ENCODE data around the gene VIPAS39.
"Not testable (repeated sequence)": the region's sequence is repeated elsewhere in the genome, so short reads cannot be mapped to it uniquely, and the experiment has no call there.

The VIPAS39 gene

GRCh38 chr14:77469539-77469938 is 12.1 kb upstream of the VIPAS39 start:
- DNase-seq, result no peak

GRCh38 chr14:77469067-77469505 is 11.7 kb upstream of the VIPAS39 start:
- no peak for DNase-seq

GRCh38 chr14:77467801-77468200 is 10.4 kb upstream of the VIPAS39 start:
- DNase-seq, result no peak

GRCh38 chr14:77459072-77459723 is 1.8 kb upstream of the VIPAS39 start:
- no peak for DNase-seq

GRCh38 chr14:77458249-77458950 is 999 bp upstream of the VIPAS39 start:
- no peak for DNase-seq

- no peak for DNase-seq
These were observed 283 bp downstream of the VIPAS39 start for GRCh38 chr14:77457115-77457521.

GRCh38 chr14:77455966-77456640 is 1.3 kb downstream of the VIPAS39 start:
- no peak for DNase-seq

- no peak for DNase-seq
These were observed 15.2 kb downstream of the VIPAS39 start for GRCh38 chr14:77442196-77442595.

- no peak for DNase-seq
These were observed 17.5 kb downstream of the VIPAS39 start for GRCh38 chr14:77439861-77440260.

- no peak for DNase-seq
These were observed 18.8 kb downstream of the VIPAS39 start for GRCh38 chr14:77438596-77438995.

- DNase-seq, result no peak
These were observed 21.4 kb downstream of the VIPAS39 start for GRCh38 chr14:77436042-77436441.

- no peak for DNase-seq
These were observed 31.0 kb downstream of the VIPAS39 start for GRCh38 chr14:77426396-77426795.

- no peak for DNase-seq
These were observed 32.5 kb downstream of the VIPAS39 start for GRCh38 chr14:77424862-77425261.

- no peak for DNase-seq
These were observed 34.0 kb downstream of the VIPAS39 start, which contains the start of gene NOXRED1 for GRCh38 chr14:77423423-77423822. Gene NOXRED1, minus strand, starts transcription at chr14:77423523. Its CDS starts 634 bp downstream, at chr14:77422889.

GRCh38 chr14:77421201-77421600 is 36.2 kb downstream of the VIPAS39 start:
- DNase-seq, result no peak

- no peak for DNase-seq
These were observed 40.6 kb downstream of the VIPAS39 start for GRCh38 chr14:77416836-77417235.

GRCh38 chr14:77416098-77416497 is 41.3 kb downstream of the VIPAS39 start:
- not testable (repeated sequence) for DNase-seq

GRCh38 chr14:77415403-77416030 is 41.9 kb downstream of the VIPAS39 start:
- not testable (repeated sequence) for DNase-seq

GRCh38 chr14:77409131-77409533 is 48.3 kb downstream of the VIPAS39 start:
- DNase-seq, result no peak

- DNase-seq, result no peak
These were observed 50.2 kb downstream of the VIPAS39 start for GRCh38 chr14:77407158-77407557.

GRCh38 chr14:77406718-77407117 is 50.7 kb downstream of the VIPAS39 start:
- no peak for DNase-seq

GRCh38 chr14:77406086-77406485 is 51.3 kb downstream of the VIPAS39 start:
- no peak for DNase-seq

- no peak for DNase-seq
These were observed 53.6 kb downstream of the VIPAS39 start for GRCh38 chr14:77403768-77404167.

All from cortex of kidney (tissue), 1 donor.